ENCODE measurements around the gene CEACAM3.

GRCh38 chr19:41811036-41811435 is 14.6 kb downstream of the CEACAM3 start:
- TF ChIP-seq TAF1 (IDR thresholded peaks at IDR 0.05; ENCODE audit: low read depth, low read length) (no peak), CHD2 (IDR thresholded peaks at IDR 0.05; ENCODE audit: low read length) (no peak), CTCF (IDR thresholded peaks at IDR 0.05; ENCODE audit: control extremely low read depth in 1 of 3, insufficient read depth in 1 of 3, low read depth in 1 of 3, low read length in 3 of 3) (no peak), CHD1 (IDR thresholded peaks at IDR 0.05; ENCODE audit: low read depth, low read length) (no peak), PHF8 (conservative IDR thresholded peaks at IDR 0.05; ENCODE audit: low read depth, low read length) (no peak)

Data from H1 (cell line).